ENCODE results near the gene LRRC46. TPM values are rescaled to one million over a fixed set of nuclear protein-coding genes. Genes with fewer than 3 reads are reported as not detected.

LRRC46 gene
- total and polyA plus RNA-seq, 10 of the 15 experiments (the other 5 are each of a cell fraction or from before 2014, with no cell fraction given): 0.15 to 1.8 (median 0.38) TPM; not detected in 1

DNA sequence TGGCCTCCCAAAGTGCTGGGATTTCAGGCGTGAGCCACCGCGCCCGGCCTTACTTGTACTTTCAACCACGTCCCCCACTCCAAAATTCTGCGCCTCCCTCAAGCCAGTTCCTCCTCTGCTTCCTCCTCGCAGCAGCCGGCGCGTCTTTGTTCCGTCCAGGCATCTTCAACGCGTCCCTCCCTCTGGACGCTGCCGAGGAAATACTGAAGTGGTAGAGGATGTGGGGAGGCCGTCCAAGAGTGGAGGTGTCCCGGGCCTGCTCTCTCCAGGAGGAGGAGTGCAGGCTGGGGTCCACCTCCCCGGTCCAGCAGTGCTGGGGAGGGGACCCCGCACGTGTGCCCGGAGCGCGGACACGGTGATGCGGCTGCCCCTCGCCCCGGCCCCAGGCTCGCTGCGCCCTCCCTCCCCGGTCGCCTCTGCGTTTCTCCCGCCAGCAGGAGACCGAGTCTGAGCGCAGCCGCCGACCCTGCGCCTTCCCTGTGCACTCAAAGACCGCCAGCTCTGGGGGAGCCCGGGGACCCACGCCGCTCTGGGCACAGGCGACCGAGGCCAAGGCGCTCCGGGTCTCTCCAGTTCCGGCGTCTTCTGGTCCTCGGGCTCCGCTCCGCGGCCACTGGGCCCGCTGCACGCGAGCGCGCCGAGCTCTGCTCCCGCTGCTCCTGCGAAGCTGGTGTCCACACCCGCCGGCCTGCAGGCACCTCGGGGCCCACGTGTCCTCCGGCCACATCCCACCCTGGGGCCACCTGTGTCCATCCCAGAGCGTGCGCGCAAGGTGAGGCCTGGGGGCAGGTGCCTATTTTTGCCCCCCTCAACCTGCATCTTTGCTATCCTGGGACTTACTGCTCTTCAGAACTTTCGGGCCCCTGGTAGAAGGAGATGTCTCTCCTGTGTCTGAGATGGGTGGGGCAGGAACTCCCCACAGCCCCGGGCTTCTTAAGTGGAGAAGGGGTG, 41.6 kb upstream of the LRRC46 start (continued):
- TF ChIP-seq SMC3 (IDR thresholded peaks at IDR 0.05; ENCODE audit: borderline replicate concordance, low read length) (peak; percentile 36; the same call in 1 of the 2 replicates), NFYA (IDR thresholded peaks at IDR 0.05; ENCODE audit: borderline replicate concordance, low read depth, low read length) (no peak), SREBF1 (IDR thresholded peaks at IDR 0.05; ENCODE audit: low read length) (no peak), WRNIP1 (IDR thresholded peaks at IDR 0.05; ENCODE audit: borderline replicate concordance, low read depth, low read length) (no peak), ETV6 (conservative IDR thresholded peaks at IDR 0.05 in 1 of 2, IDR thresholded peaks at IDR 0.05 in 1 of 2; ENCODE audit: borderline replicate concordance in 1 of 2, low read depth in 1 of 2) (no peak), SMAD5 (IDR thresholded peaks at IDR 0.05; ENCODE audit: low read depth) (no peak), TCF7 (IDR thresholded peaks at IDR 0.05; ENCODE audit: borderline replicate concordance) (no peak), ZNF384 (IDR thresholded peaks at IDR 0.05; ENCODE audit: borderline replicate concordance, low read depth, low read length) (no peak), PAX8 (IDR thresholded peaks at IDR 0.05) (no peak), HDAC2 (IDR thresholded peaks at IDR 0.05) (no peak), POLR2AphosphoS2 (IDR thresholded peaks at IDR 0.05; ENCODE audit: low read depth, low read length) (no peak), ZZZ3 (IDR thresholded peaks at IDR 0.05; ENCODE audit: control insufficient read depth, insufficient read length, low read depth) (no peak), SP1 (IDR thresholded peaks at IDR 0.05; ENCODE audit: low read depth, low read length) (no peak), TBL1XR1 (IDR thresholded peaks at IDR 0.05; ENCODE audit: low read depth, low read length) (no peak), CEBPB (IDR thresholded peaks at IDR 0.05; ENCODE audit: borderline replicate concordance in 1 of 2, low read depth in 2 of 2, low read length in 2 of 2) (no peak)
- TF ChIP-seq, protein P1, sequence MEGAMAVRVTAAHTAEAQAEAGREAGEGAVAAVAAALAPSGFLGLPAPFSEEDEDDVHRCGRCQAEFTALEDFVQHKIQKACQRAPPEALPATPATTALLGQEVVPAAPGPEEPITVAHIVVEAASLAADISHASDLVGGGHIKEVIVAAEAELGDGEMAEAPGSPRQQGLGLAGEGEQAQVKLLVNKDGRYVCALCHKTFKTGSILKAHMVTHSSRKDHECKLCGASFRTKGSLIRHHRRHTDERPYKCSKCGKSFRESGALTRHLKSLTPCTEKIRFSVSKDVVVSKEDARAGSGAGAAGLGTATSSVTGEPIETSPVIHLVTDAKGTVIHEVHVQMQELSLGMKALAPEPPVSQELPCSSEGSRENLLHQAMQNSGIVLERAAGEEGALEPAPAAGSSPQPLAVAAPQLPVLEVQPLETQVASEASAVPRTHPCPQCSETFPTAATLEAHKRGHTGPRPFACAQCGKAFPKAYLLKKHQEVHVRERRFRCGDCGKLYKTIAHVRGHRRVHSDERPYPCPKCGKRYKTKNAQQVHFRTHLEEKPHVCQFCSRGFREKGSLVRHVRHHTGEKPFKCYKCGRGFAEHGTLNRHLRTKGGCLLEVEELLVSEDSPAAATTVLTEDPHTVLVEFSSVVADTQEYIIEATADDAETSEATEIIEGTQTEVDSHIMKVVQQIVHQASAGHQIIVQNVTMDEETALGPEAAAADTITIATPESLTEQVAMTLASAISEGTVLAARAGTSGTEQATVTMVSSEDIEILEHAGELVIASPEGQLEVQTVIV (IDR thresholded peaks at IDR 0.05; ENCODE audit: borderline replicate concordance, partially characterized antibody): no peak
- TF ChIP-seq, protein P2, sequence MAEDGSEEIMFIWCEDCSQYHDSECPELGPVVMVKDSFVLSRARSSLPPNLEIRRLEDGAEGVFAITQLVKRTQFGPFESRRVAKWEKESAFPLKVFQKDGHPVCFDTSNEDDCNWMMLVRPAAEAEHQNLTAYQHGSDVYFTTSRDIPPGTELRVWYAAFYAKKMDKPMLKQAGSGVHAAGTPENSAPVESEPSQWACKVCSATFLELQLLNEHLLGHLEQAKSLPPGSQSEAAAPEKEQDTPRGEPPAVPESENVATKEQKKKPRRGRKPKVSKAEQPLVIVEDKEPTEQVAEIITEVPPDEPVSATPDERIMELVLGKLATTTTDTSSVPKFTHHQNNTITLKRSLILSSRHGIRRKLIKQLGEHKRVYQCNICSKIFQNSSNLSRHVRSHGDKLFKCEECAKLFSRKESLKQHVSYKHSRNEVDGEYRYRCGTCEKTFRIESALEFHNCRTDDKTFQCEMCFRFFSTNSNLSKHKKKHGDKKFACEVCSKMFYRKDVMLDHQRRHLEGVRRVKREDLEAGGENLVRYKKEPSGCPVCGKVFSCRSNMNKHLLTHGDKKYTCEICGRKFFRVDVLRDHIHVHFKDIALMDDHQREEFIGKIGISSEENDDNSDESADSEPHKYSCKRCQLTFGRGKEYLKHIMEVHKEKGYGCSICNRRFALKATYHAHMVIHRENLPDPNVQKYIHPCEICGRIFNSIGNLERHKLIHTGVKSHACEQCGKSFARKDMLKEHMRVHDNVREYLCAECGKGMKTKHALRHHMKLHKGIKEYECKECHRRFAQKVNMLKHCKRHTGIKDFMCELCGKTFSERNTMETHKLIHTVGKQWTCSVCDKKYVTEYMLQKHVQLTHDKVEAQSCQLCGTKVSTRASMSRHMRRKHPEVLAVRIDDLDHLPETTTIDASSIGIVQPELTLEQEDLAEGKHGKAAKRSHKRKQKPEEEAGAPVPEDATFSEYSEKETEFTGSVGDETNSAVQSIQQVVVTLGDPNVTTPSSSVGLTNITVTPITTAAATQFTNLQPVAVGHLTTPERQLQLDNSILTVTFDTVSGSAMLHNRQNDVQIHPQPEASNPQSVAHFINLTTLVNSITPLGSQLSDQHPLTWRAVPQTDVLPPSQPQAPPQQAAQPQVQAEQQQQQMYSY (CRISPR knock-in tag; IDR thresholded peaks at IDR 0.05): no peak
- TF ChIP-seq, protein P3, sequence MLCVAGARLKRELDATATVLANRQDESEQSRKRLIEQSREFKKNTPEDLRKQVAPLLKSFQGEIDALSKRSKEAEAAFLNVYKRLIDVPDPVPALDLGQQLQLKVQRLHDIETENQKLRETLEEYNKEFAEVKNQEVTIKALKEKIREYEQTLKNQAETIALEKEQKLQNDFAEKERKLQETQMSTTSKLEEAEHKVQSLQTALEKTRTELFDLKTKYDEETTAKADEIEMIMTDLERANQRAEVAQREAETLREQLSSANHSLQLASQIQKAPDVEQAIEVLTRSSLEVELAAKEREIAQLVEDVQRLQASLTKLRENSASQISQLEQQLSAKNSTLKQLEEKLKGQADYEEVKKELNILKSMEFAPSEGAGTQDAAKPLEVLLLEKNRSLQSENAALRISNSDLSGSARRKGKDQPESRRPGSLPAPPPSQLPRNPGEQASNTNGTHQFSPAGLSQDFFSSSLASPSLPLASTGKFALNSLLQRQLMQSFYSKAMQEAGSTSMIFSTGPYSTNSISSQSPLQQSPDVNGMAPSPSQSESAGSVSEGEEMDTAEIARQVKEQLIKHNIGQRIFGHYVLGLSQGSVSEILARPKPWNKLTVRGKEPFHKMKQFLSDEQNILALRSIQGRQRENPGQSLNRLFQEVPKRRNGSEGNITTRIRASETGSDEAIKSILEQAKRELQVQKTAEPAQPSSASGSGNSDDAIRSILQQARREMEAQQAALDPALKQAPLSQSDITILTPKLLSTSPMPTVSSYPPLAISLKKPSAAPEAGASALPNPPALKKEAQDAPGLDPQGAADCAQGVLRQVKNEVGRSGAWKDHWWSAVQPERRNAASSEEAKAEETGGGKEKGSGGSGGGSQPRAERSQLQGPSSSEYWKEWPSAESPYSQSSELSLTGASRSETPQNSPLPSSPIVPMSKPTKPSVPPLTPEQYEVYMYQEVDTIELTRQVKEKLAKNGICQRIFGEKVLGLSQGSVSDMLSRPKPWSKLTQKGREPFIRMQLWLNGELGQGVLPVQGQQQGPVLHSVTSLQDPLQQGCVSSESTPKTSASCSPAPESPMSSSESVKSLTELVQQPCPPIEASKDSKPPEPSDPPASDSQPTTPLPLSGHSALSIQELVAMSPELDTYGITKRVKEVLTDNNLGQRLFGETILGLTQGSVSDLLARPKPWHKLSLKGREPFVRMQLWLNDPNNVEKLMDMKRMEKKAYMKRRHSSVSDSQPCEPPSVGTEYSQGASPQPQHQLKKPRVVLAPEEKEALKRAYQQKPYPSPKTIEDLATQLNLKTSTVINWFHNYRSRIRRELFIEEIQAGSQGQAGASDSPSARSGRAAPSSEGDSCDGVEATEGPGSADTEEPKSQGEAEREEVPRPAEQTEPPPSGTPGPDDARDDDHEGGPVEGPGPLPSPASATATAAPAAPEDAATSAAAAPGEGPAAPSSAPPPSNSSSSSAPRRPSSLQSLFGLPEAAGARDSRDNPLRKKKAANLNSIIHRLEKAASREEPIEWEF (IDR thresholded peaks at IDR 0.05; ENCODE audit: insufficient replicate concordance, low read depth, low read length): no peak
